ENCODE data around the gene SLC12A7.

Gene SLC12A7

GRCh38 chr5:1019001-1019905, 92.6 kb downstream of the SLC12A7 start:
- Histone ChIP-seq H2BK120ac (ENCODE audit: insufficient read depth, low read length, poor library complexity) (no peak overlapping the region), H4K12ac (ENCODE audit: low read depth, low read length) (no peak overlapping the region), H3K27me3 (ENCODE audit: insufficient read depth, low read length) (no peaks in the 10 kb centered on the region), H2AFZ (ENCODE audit: insufficient read depth, low read length, poor library complexity) (no peak overlapping the region), H3K23ac (ENCODE audit: low read length) (no peak overlapping the region), H3K18ac (ENCODE audit: low read length) (no peak overlapping the region), H3K4ac (ENCODE audit: low read depth, low read length) (no peak overlapping the region), H4K8ac (ENCODE audit: low read depth, low read length) (no peak overlapping the region), H2BK12ac (ENCODE audit: low read length) (no peak overlapping the region), H3K14ac (ENCODE audit: low read length) (no peak overlapping the region), H3K27ac (ENCODE audit: low read depth, low read length) (no peak overlapping the region), H3K79me1 (ENCODE audit: low read length) (no peaks in the 10 kb centered on the region), H2BK5ac (ENCODE audit: low read depth, low read length, poor library complexity) (no peak overlapping the region), H3K4me1 (ENCODE audit: control insufficient read depth in 1 of 2, insufficient read depth in 2 of 2, low read length in 2 of 2) (peaks cover 0 to 2% of the 10 kb centered on the region in 2 experiments), H4K91ac (ENCODE audit: low read depth, low read length) (no peak overlapping the region), H3K4me3 (ENCODE audit: low read depth, low read length) (no peak overlapping the region), H3K79me2 (ENCODE audit: control insufficient read depth, insufficient read depth, low read length, poor library complexity) (no peaks in the 10 kb centered on the region), H3K9ac (ENCODE audit: low read length) (no peak overlapping the region), H3K36me3 (ENCODE audit: control insufficient read depth in 1 of 2, insufficient read depth in 2 of 2, low read length in 2 of 2) (no peaks in the 10 kb centered on the region), H3K4me2 (ENCODE audit: low read length) (no peak overlapping the region), H3K9me3 (ENCODE audit: insufficient read depth, low read depth, low read length) (no peaks in the 10 kb centered on the region), H2AK5ac (ENCODE audit: low read length) (no peak overlapping the region)
- no peak for DNase-seq
- WGBS (ENCODE audit: extremely low coverage, insufficient coverage, insufficient read length) = no CpG with 5 or more reads among the region's 37 CpGs

- H3K79me2 ChIP-seq (ENCODE audit: control insufficient read depth, insufficient read depth, low read length, poor library complexity) = no peaks in the 10 kb centered on the region
- H2BK5ac ChIP-seq (ENCODE audit: low read depth, low read length, poor library complexity) = no peak overlapping the region
- H3K18ac ChIP-seq (ENCODE audit: low read length) = no peak overlapping the region
- no peak overlapping the region for H2BK12ac ChIP-seq (ENCODE audit: low read length)
- H4K91ac ChIP-seq (ENCODE audit: low read depth, low read length) = no peak overlapping the region
- no peaks in the 10 kb centered on the region for H3K27me3 ChIP-seq (ENCODE audit: insufficient read depth, low read length)
- no CpG with 5 or more reads among the region's 9 CpGs for WGBS (ENCODE audit: extremely low coverage, insufficient coverage, insufficient read length)
- H3K36me3 ChIP-seq (ENCODE audit: control insufficient read depth in 1 of 2, insufficient read depth in 2 of 2, low read length in 2 of 2) = no peaks in the 10 kb centered on the region
- H3K4me1 ChIP-seq (ENCODE audit: control insufficient read depth in 1 of 2, insufficient read depth in 2 of 2, low read length in 2 of 2) = peaks cover 0 to 2% of the 10 kb centered on the region in 2 experiments
- H4K12ac ChIP-seq (ENCODE audit: low read depth, low read length) = no peak overlapping the region
- no peak overlapping the region for H4K8ac ChIP-seq (ENCODE audit: low read depth, low read length)
- no peaks in the 10 kb centered on the region for H3K79me1 ChIP-seq (ENCODE audit: low read length)
- H3K14ac ChIP-seq (ENCODE audit: low read length) = no peak overlapping the region
- DNase-seq = no peak
- no peak overlapping the region for H3K4me3 ChIP-seq (ENCODE audit: low read depth, low read length)
- no peak overlapping the region for H3K23ac ChIP-seq (ENCODE audit: low read length)
- no peak overlapping the region for H2AK5ac ChIP-seq (ENCODE audit: low read length)
- H3K9ac ChIP-seq (ENCODE audit: low read length) = no peak overlapping the region
- no peaks in the 10 kb centered on the region for H3K9me3 ChIP-seq (ENCODE audit: insufficient read depth, low read depth, low read length)
- no peak overlapping the region for H3K4me2 ChIP-seq (ENCODE audit: low read length)
- H3K4ac ChIP-seq (ENCODE audit: low read depth, low read length) = no peak overlapping the region
- no peak overlapping the region for H2AFZ ChIP-seq (ENCODE audit: insufficient read depth, low read length, poor library complexity)
- H2BK120ac ChIP-seq (ENCODE audit: insufficient read depth, low read length, poor library complexity) = no peak overlapping the region
- H3K27ac ChIP-seq (ENCODE audit: low read depth, low read length) = no peak overlapping the region
Measured at GRCh38 chr5:1018596-1018995, 93.3 kb downstream of the SLC12A7 start.

GRCh38 chr5:1017691-1018455, 94.0 kb downstream of the SLC12A7 start:
- no peaks in the 10 kb centered on the region for H3K79me2 ChIP-seq (ENCODE audit: control insufficient read depth, insufficient read depth, low read length, poor library complexity)
- no peak overlapping the region for H3K18ac ChIP-seq (ENCODE audit: low read length)
- H3K27me3 ChIP-seq (ENCODE audit: insufficient read depth, low read length) = no peaks in the 10 kb centered on the region
- no peak overlapping the region for H4K91ac ChIP-seq (ENCODE audit: low read depth, low read length)
- H3K9me3 ChIP-seq (ENCODE audit: insufficient read depth, low read depth, low read length) = no peaks in the 10 kb centered on the region
- H2AFZ ChIP-seq (ENCODE audit: insufficient read depth, low read length, poor library complexity) = no peak overlapping the region
- no peak overlapping the region for H2AK5ac ChIP-seq (ENCODE audit: low read length)
- H2BK12ac ChIP-seq (ENCODE audit: low read length) = no peak overlapping the region
- no peaks in the 10 kb centered on the region for H3K79me1 ChIP-seq (ENCODE audit: low read length)
- H4K8ac ChIP-seq (ENCODE audit: low read depth, low read length) = no peak overlapping the region
- H3K4ac ChIP-seq (ENCODE audit: low read depth, low read length) = no peak overlapping the region
- no peak overlapping the region for H4K12ac ChIP-seq (ENCODE audit: low read depth, low read length)
- no peak overlapping the region for H3K23ac ChIP-seq (ENCODE audit: low read length)
- no peak for DNase-seq
- no peak overlapping the region for H3K9ac ChIP-seq (ENCODE audit: low read length)
- no peak overlapping the region for H2BK5ac ChIP-seq (ENCODE audit: low read depth, low read length, poor library complexity)
- H3K27ac ChIP-seq (ENCODE audit: low read depth, low read length) = no peak overlapping the region
- H2BK120ac ChIP-seq (ENCODE audit: insufficient read depth, low read length, poor library complexity) = no peak overlapping the region
- H3K4me1 ChIP-seq (ENCODE audit: control insufficient read depth in 1 of 2, insufficient read depth in 2 of 2, low read length in 2 of 2) = peaks cover 0 to 2% of the 10 kb centered on the region in 2 experiments
- no peak overlapping the region for H3K4me2 ChIP-seq (ENCODE audit: low read length)
- no peak overlapping the region for H3K14ac ChIP-seq (ENCODE audit: low read length)
- no CpG with 5 or more reads among the region's 19 CpGs for WGBS (ENCODE audit: extremely low coverage, insufficient coverage, insufficient read length)
- H3K36me3 ChIP-seq (ENCODE audit: control insufficient read depth in 1 of 2, insufficient read depth in 2 of 2, low read length in 2 of 2) = no peaks in the 10 kb centered on the region
- H3K4me3 ChIP-seq (ENCODE audit: low read depth, low read length) = no peak overlapping the region

GRCh38 chr5:1017056-1017455, 94.8 kb downstream of the SLC12A7 start:
- Histone ChIP-seq H3K9ac (ENCODE audit: low read length) (no peak overlapping the region), H4K8ac (ENCODE audit: low read depth, low read length) (no peak overlapping the region), H3K79me1 (ENCODE audit: low read length) (no peaks in the 10 kb centered on the region), H3K4me2 (ENCODE audit: low read length) (no peak overlapping the region), H2BK5ac (ENCODE audit: low read depth, low read length, poor library complexity) (no peak overlapping the region), H3K27me3 (ENCODE audit: insufficient read depth, low read length) (no peaks in the 10 kb centered on the region), H3K4me3 (ENCODE audit: low read depth, low read length) (no peak overlapping the region), H4K12ac (ENCODE audit: low read depth, low read length) (no peak overlapping the region), H3K18ac (ENCODE audit: low read length) (no peak overlapping the region), H3K36me3 (ENCODE audit: control insufficient read depth in 1 of 2, insufficient read depth in 2 of 2, low read length in 2 of 2) (no peaks in the 10 kb centered on the region), H3K9me3 (ENCODE audit: insufficient read depth, low read depth, low read length) (no peaks in the 10 kb centered on the region), H4K91ac (ENCODE audit: low read depth, low read length) (no peak overlapping the region), H2AK5ac (ENCODE audit: low read length) (no peak overlapping the region), H3K27ac (ENCODE audit: low read depth, low read length) (no peak overlapping the region), H3K79me2 (ENCODE audit: control insufficient read depth, insufficient read depth, low read length, poor library complexity) (no peaks in the 10 kb centered on the region), H3K14ac (ENCODE audit: low read length) (no peak overlapping the region), H2BK120ac (ENCODE audit: insufficient read depth, low read length, poor library complexity) (no peak overlapping the region), H2BK12ac (ENCODE audit: low read length) (no peak overlapping the region), H3K23ac (ENCODE audit: low read length) (no peak overlapping the region), H3K4ac (ENCODE audit: low read depth, low read length) (no peak overlapping the region), H3K4me1 (ENCODE audit: control insufficient read depth in 1 of 2, insufficient read depth in 2 of 2, low read length in 2 of 2) (peaks cover 0 to 2% of the 10 kb centered on the region in 2 experiments), H2AFZ (ENCODE audit: insufficient read depth, low read length, poor library complexity) (no peak overlapping the region)
- WGBS (ENCODE audit: extremely low coverage, insufficient coverage, insufficient read length) = no CpG with 5 or more reads among the region's 12 CpGs
- DNase-seq = no peak

Measured in trophoblast cell (in vitro differentiated cells and primary cell).